Measurements from ENCODE around the gene TMEM101.

The TMEM101 gene

DNA sequence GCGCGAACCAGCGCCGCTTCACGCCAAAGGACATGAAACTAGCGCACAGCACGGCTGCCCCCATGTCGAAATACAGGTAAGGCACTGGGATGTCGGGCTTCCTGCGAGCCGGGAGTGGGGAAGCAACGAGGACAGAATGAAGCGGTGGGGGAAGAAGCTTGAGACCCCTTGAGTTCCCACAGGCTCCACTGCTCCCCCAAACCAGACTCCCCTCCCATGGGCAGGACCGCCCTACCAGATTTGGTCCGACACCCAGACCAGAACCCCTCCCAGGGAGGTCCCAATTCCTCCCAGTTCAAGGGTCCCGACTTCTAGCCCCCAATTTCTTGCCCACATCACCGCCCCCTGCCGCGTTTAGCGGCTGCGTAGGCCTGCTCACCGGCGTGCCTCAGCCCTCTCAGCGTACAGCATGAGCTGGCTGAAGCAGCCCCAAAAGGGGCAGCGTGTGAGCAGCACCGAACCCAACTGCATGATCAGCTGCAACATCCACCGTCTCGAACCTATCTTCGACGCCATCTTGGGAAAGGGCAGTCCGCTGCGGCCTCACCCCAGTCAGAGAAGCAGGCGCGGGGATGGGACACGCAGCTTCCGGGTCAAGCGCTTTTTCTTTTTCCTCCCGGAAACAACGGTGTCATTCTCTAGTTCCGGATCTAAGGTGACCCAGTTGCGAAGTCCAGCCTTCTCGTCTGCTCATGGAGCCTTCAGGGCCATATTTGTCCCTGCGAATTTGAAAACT, at the start of gene TMEM101:
TSS of gene TMEM101 (minus strand) at position 527 of the 736 bp plus-strand sequence. CDS start at position 516, 11 bp downstream.
- TF ChIP-seq, protein P1, sequence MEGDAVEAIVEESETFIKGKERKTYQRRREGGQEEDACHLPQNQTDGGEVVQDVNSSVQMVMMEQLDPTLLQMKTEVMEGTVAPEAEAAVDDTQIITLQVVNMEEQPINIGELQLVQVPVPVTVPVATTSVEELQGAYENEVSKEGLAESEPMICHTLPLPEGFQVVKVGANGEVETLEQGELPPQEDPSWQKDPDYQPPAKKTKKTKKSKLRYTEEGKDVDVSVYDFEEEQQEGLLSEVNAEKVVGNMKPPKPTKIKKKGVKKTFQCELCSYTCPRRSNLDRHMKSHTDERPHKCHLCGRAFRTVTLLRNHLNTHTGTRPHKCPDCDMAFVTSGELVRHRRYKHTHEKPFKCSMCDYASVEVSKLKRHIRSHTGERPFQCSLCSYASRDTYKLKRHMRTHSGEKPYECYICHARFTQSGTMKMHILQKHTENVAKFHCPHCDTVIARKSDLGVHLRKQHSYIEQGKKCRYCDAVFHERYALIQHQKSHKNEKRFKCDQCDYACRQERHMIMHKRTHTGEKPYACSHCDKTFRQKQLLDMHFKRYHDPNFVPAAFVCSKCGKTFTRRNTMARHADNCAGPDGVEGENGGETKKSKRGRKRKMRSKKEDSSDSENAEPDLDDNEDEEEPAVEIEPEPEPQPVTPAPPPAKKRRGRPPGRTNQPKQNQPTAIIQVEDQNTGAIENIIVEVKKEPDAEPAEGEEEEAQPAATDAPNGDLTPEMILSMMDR (IDR thresholded peaks at IDR 0.05; ENCODE audit: low read length, missing control alignments) = no peak
- peak within 1 kb of the TSS; percentile 98 for H3K4me3 ChIP-seq (replicated peaks; ENCODE audit: low read depth, low read length)
- peak; percentile 97 for DNase-seq (ENCODE audit: low read depth)

DNA sequence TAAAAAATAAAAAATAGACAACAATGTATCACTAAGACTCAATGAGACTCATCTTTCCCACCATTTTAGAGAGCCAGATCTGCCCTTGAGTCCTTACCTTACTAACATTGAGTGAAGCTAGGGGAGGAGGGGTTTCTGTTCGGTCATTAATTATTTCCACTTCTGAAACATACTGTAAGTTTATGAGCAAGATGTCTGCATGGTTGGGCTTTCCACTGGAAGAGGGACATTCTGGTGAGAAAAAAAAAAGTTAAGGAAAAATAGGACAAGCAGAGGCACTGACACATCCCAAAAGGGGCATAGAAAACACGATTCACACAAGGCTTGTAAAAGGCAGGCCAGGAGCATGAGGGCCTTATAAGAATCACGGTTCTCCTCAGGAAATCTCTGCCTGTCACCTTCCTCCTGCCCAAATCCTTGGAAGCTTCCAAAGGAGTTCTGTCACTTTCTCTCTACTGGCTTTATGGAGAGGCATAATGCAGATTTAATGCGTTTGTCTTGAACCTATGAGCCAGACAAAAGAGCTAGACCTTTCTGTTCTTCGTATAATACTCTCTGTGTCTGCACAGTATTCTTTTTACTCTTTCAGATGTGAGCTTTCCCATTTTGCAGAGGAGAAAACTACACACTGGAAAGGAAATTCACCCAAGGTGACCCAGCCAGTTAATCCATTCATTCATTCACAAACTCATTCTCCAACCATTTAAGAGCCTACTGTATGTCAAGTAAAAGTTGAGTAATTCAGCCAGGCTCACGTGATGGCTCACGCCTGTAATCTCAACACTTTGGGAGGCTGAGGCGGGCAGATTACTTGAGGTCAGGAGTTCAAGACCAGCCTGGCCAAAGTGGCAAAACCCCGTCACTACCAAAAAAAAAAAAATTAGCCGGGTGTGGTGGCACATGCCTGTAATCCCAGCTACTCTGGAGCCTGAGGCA, 49.2 kb upstream of the TMEM101 start:
- DNase-seq (ENCODE audit: low read depth) = no peak
- no peak overlapping the region for H3K4me3 ChIP-seq (replicated peaks; ENCODE audit: low read depth, low read length)
- TF ChIP-seq, protein P1 (IDR thresholded peaks at IDR 0.05; ENCODE audit: low read length, missing control alignments) = no peak

DNA sequence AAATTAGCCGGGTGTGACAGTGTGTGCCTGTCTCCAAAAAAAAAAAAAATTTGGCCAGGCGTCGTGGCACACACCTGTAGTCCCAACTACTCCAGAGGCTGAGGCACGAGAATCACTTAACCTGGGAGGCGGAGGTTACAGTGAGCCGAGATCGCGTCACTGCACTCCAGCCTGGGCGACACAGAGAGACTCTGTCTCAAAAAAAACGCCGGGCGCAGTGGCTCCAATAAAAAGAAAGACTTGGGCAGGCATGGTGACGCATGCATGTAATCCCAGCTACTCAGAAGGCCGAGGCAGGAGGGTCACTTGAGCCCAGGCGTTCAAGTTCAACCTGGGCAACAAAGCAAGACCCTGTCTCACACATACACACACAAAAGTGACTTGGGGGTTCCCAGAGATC, 48.1 kb upstream of the TMEM101 start:
- TF ChIP-seq, protein P1 (IDR thresholded peaks at IDR 0.05; ENCODE audit: low read length, missing control alignments) = no peak
- H3K4me3 ChIP-seq (replicated peaks; ENCODE audit: low read depth, low read length) = no peak overlapping the region
- no peak for DNase-seq (ENCODE audit: low read depth)

DNA sequence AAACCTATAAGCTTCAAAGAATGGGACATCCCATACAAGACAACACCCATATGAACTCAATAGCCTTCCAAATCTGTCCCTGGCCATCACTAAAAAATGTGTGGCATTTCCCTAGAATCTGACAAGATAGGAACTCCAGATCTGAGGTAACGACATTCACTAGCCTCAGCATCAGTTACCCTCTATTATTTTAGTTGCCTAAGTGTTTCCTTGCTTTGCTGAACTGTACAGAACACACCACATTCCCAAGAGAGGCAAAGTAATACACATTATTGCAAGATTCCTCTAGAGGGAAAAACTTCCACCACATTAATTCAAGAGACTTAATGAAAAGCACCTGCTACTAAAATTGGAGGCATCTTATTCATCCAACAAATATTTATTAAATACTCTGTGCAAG, 46.7 kb upstream of the TMEM101 start:
- no peak for DNase-seq (ENCODE audit: low read depth)
- no peak overlapping the region for H3K4me3 ChIP-seq (replicated peaks; ENCODE audit: low read depth, low read length)
- TF ChIP-seq, protein P1 (IDR thresholded peaks at IDR 0.05; ENCODE audit: low read length, missing control alignments) = no peak

DNA sequence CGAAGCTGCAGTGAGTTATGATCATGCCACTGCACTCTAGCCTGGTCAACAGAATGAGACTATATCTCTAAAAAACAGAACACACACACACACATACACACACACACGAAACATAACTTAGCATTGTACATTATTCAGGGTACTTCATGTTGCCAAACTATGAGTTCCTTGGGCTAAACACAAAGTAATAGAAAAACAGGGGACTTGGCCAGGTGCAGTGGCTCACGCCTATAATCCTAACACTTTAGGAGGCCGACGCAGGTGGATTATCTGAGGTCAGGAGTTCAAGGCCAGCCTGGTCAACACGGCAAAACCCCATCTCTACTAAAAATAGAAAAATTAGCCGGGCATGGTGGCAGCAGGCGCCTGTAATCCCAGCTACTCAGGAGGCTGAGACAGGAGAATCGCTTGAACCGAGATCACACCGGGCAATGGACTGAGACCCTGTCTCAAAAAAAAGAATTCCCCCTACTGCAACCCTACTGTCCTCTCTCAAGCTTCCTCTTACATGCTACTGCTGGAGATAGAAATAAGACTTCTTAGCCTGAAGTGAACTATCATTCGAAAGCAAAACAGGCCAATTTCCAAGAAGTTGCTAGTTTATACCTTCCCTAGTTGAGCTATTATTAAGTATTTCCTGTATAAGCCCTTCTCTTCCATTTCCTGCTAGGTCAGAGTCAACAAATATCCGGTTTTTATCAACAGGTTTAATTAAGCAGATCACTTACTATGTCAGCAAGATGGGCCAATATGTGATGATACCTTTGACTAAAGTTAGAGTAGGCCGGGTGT, 44.5 kb upstream of the TMEM101 start:
- H3K4me3 ChIP-seq (replicated peaks; ENCODE audit: low read depth, low read length) = no peak overlapping the region
- DNase-seq (ENCODE audit: low read depth) = no peak

More for the DNA sequence above, 44.5 kb upstream of the TMEM101 start:
- TF ChIP-seq, protein P1 (IDR thresholded peaks at IDR 0.05; ENCODE audit: low read length, missing control alignments) = no peak
